HG03159 (cell line): ENCODE measurements around the gene FAM120B.

Experiments
- ATAC-seq: cut with Tn5 transposase; IDR thresholded peaks from one replicate; pipeline ENCODE4 v1.9.1; 2021; ENCODE audit warnings: mild to moderate bottlenecking, moderate library complexity; ENCODE audit not compliant: unreplicated experiment

FAM120B gene

GRCh38 chr6:170453586-170454511 lies 147.3 kb downstream of the FAM120B start:
- ATAC-seq = no peak

- no peak for ATAC-seq
Observed at GRCh38 chr6:170454512-170455285, 148.1 kb downstream of the FAM120B start.

- ATAC-seq = no peak
Observed at GRCh38 chr6:170455335-170455979, 148.9 kb downstream of the FAM120B start.

GRCh38 chr6:170456334-170456733 lies 149.8 kb downstream of the FAM120B start:
- no peak for ATAC-seq
